AG10803 (cell line): Measurements from ENCODE around the gene CHI3L1.

Experiments
- DNase-seq: peaks from one replicate; pipeline ENCODE4 v3.0.0; 2010; ENCODE audit warnings: low read depth
- H3K4me3 ChIP-seq: 2 replicates; pipeline ENCODE4 v1.5.1; 2011; ENCODE audit warnings: mild to moderate bottlenecking, low read length, control low read depth
- CTCF ChIP-seq: conservative IDR thresholded peaks from 2 replicates; pipeline ENCODE4 v1.5.1; 2011; ENCODE audit warnings: mild to moderate bottlenecking, low read length, control low read depth, inconsistent platforms

Gene CHI3L1

GRCh38 chr1:203213126-203213525, 26.6 kb upstream of the CHI3L1 start:
- DNase-seq, result no peak
- H3K4me3 ChIP-seq, result no peak overlapping the region

DNA sequence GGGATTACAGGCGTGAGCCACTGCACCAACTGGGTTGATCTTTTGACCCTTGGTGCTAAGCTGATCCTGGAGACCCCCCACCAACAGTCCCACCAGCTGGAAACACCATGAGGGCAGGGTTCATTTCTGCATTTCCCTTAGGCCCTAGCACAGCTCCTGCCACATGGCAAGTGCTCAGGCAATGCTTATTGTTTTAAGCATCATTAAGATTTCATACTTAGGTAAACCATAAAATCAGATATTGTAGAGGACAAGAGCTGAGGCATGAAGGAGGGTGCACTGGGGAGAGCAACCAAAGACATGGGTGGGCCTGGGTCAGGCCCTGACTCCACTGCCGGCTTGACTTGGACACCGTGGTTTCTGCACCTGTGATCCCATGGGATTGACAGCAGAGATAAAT, 25.3 kb upstream of the CHI3L1 start:
- no peak for DNase-seq
- no peak for TF ChIP-seq CTCF
- H3K4me3 ChIP-seq, result no peak overlapping the region

More at GRCh38 chr1:203213126-203213525, 26.6 kb upstream of the CHI3L1 start:
- no peak for TF ChIP-seq CTCF

- DNase-seq, result no peak
- H3K4me3 ChIP-seq, result no peak overlapping the region
- no peak for TF ChIP-seq CTCF
Observed at GRCh38 chr1:203210988-203211387, 24.5 kb upstream of the CHI3L1 start.

- no peak for TF ChIP-seq CTCF
- H3K4me3 ChIP-seq, result no peak overlapping the region
- no peak for DNase-seq
Observed at GRCh38 chr1:203210350-203210749, 23.8 kb upstream of the CHI3L1 start.

DNA sequence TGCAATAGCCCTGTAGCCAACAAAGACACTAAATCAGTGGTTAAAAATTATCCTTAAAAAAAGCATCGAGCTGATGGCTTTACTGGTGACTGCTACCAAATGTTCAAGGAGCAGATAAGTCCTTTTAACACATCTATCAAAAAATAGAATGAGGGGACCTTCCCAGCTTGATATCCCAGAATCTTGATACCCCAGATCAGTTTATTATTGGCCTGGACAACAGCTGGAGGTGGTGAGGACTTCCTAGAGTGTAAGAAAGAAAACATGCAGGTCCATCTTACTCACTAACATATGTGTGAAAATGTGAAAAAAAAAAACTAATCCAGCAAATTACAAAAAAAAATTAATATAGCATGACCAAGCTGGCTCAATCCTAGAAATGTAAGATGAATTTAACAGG, 21.7 kb upstream of the CHI3L1 start:
- no peak overlapping the region for H3K4me3 ChIP-seq
- TF ChIP-seq CTCF, result no peak
- DNase-seq, result no peak

DNA sequence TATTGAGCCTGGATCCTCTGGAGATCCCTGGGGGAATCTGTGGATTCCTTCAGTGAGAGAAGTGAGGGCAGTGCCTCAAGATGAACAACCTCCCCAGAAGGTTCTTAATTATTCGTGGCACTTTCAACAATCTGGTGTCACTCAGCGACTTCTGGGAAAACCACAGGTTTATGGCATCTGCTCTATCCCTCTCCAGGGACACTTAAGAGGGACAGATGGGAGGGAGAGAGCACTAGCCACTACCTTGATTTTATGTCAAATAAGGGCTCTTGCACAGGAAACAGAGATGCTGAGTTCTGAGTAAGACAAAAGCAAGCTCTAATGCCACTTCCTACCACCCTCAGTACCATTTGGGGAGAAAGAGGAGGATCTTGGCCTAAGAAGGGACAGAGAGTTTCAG, 21.2 kb upstream of the CHI3L1 start:
- TF ChIP-seq CTCF, result no peak
- no peak for DNase-seq
- no peak overlapping the region for H3K4me3 ChIP-seq

- no peak overlapping the region for H3K4me3 ChIP-seq
- TF ChIP-seq CTCF, result no peak
- no peak for DNase-seq
Observed at GRCh38 chr1:203206129-203206687, 19.7 kb upstream of the CHI3L1 start.
